ENCODE measurements around the gene MAPK6. TPM values are rescaled to one million over a fixed set of nuclear protein-coding genes. Genes with fewer than 3 reads are reported as not detected.

Gene MAPK6
- total and polyA plus RNA-seq, 2 donors (not counting 1 experiment from before 2014, with no cell fraction given) = 3.2 to 17.9 TPM

DNA sequence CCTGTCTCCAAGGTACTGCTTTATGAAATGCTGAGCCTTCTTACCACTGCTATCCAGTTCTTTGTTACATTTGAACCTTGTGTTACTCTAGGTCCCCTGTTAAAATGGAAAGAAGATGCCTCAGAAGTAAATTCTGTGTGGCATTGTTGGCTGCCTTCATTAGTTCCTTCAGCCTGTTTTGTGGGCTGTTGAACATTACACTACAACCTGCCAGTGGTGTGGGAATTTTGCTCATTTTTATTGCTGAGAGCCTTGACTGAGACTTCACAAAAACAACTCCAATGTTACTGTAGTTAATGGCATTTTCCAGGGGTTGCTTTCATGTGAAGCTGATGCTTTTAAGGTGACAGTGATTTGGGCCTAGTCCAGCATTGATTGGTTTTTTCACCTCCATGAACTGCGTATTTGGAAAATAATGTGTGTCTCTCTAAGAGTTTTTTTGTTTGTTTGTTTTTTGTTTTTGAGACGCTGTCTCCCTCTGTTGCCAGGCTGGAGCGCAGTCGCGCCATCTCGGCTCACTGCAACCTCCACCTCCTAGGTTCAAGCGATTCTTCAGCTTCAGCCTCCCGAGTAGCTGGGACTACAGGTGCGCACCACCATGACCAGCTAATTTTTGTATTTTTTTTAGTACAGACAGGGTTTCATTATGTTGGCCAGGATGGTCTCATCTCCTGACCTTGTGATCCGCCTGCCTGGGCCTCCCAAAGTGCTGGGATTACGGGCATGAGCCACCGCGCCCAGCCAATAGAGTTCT lies 4.3 kb downstream of the MAPK6 start:
- Mint-ChIP-seq H3K4me1 (peaks cover 32% of the 10 kb centered on the region), H3K4me3 (no peak overlapping the region)

More for the DNA sequence above, 4.3 kb downstream of the MAPK6 start:
- intact Hi-C loops (cut with micrococcal nuclease) = no loop called here
- H3K27ac Mint-ChIP-seq = no peak overlapping the region
- Histone ChIP-seq H4K20me1 (ENCODE audit: control insufficient read depth, insufficient read depth, low read length, poor library complexity, severe bottlenecking) (peaks cover 42% of the 10 kb centered on the region), H3K4me1 (ENCODE audit: control insufficient read depth in 2 of 2, insufficient read depth in 2 of 2, low read length in 2 of 2) (peaks cover 23 to 26% of the 10 kb centered on the region in 2 donors), H2AFZ (ENCODE audit: insufficient read depth, low read depth, low read length, poor library complexity, severe bottlenecking) (no peak overlapping the region), H3K9ac (ENCODE audit: low read length) (no peak overlapping the region), H3K36me3 (replicated peaks in 1 of 2; ENCODE audit: control extremely low read depth in 1 of 2, control insufficient read depth in 1 of 2, extremely low read depth in 1 of 2, insufficient read depth in 2 of 2, low read length in 1 of 2) (no peaks in the 10 kb centered on the region), H3K27ac (ENCODE audit: low read length in 2 of 2) (no peak overlapping the region), H3K9me3 (ENCODE audit: control extremely low read depth in 1 of 3, control insufficient read depth in 2 of 3, insufficient read depth in 1 of 3, low read length in 2 of 3) (no peaks in the 10 kb centered on the region), H3K4me3 (ENCODE audit: control extremely low read depth in 1 of 5, extremely low read depth in 1 of 5, insufficient read depth in 1 of 5, low read depth in 2 of 5, low read length in 4 of 5) (no peak overlapping the region), H3K79me2 (ENCODE audit: control insufficient read depth, insufficient read depth, low read length) (peaks cover 86% of the 10 kb centered on the region), H3K27me3 (replicated peaks in 1 of 4; ENCODE audit: control extremely low read depth in 1 of 4, control insufficient read depth in 3 of 4, insufficient read depth in 4 of 4, low read length in 3 of 4) (no peaks in the 10 kb centered on the region), H3K4me2 (replicated peaks; ENCODE audit: low read depth, low read length, poor library complexity, severe bottlenecking) (no peak overlapping the region)
- DNase-seq (no peak), ATAC-seq (ENCODE audit: low read depth) (no peak)
- POLR2A ChIA-PET = interaction anchor here (0.6 kb wide), 1 partner anchor 31 kb away, joined by 3 read pairs; no protein-coding TSS in a partner anchor
- no peaks in the 10 kb centered on the region for H3K9me3 Mint-ChIP-seq (ENCODE audit: insufficient read depth)
- CTCF ChIA-PET = interaction anchor here (0.6 kb wide), 1 partner anchor 264 kb away, joined by 3 read pairs; no protein-coding TSS in a partner anchor
- H3K27me3 Mint-ChIP-seq = no peaks in the 10 kb centered on the region
- 97% methylated on average over 6 of the region's 13 CpGs for WGBS (ENCODE audit: insufficient coverage)
- TF ChIP-seq, protein P1, sequence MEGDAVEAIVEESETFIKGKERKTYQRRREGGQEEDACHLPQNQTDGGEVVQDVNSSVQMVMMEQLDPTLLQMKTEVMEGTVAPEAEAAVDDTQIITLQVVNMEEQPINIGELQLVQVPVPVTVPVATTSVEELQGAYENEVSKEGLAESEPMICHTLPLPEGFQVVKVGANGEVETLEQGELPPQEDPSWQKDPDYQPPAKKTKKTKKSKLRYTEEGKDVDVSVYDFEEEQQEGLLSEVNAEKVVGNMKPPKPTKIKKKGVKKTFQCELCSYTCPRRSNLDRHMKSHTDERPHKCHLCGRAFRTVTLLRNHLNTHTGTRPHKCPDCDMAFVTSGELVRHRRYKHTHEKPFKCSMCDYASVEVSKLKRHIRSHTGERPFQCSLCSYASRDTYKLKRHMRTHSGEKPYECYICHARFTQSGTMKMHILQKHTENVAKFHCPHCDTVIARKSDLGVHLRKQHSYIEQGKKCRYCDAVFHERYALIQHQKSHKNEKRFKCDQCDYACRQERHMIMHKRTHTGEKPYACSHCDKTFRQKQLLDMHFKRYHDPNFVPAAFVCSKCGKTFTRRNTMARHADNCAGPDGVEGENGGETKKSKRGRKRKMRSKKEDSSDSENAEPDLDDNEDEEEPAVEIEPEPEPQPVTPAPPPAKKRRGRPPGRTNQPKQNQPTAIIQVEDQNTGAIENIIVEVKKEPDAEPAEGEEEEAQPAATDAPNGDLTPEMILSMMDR (IDR thresholded peaks at IDR 0.05) = no peak
- TF ChIP-seq EZH2 (IDR thresholded peaks at IDR 0.05; ENCODE audit: borderline replicate concordance, insufficient read depth, low read depth, low read length, poor library complexity, severe bottlenecking) = no peak
